Chondrocyte (in vitro differentiated cells): ENCODE results near the gene MRPS14. TPM values are rescaled to one million over a fixed set of nuclear protein-coding genes. Genes with fewer than 3 reads are reported as not detected.

ENCODE experiments used
- DNase-seq: peaks from one replicate; pipeline ENCODE4 v3.0.0; 2021; ENCODE audit warnings: mixed read lengths, low spot score
- H3K27ac Mint-ChIP-seq: one replicate; pipeline ENCODE4 v1.8.0; 2021; ENCODE audit warnings: mild to moderate bottlenecking, moderate library complexity, mixed read lengths; ENCODE audit not compliant: unreplicated experiment
- H3K27me3 Mint-ChIP-seq: 2 replicates; pipeline ENCODE4 v1.8.0; 2021; ENCODE audit warnings: low read depth, mixed read lengths
- H3K36me3 Mint-ChIP-seq: 2 replicates; pipeline ENCODE4 v1.8.0; 2021; ENCODE audit warnings: low read depth, mixed read lengths
- H3K4me1 Mint-ChIP-seq: 2 replicates; pipeline ENCODE4 v1.8.0; 2021; ENCODE audit warnings: low read depth, mild to moderate bottlenecking, mixed read lengths
- H3K4me3 Mint-ChIP-seq: one replicate; pipeline ENCODE4 v1.8.0; 2021; ENCODE audit warnings: mild to moderate bottlenecking, moderate library complexity, mixed read lengths; ENCODE audit not compliant: unreplicated experiment
- H3K9me3 Mint-ChIP-seq: 2 replicates; pipeline ENCODE4 v1.8.0; 2021; ENCODE audit warnings: low read depth, mixed read lengths
- CTCF ChIP-seq: fragments of 200-600 bp; sonication (generic); IDR thresholded peaks from 2 replicates; pipeline ENCODE4 v1.5.0; 2021; ENCODE audit warnings: antibody characterized with exemption, mild to moderate bottlenecking, moderate library complexity
- total RNA-seq: library from RNA; stranded (reverse); gene quantifications from 3 replicates; pipeline ENCODE4 v1.2.1, GENCODE V29; 2021

The MRPS14 gene
- total RNA-seq, 1 donor from 2014 or later, result 22.1 TPM

- Mint-ChIP-seq H3K4me1 (peaks cover 14% of the 10 kb centered on the region), H3K9me3 (no peaks in the 10 kb centered on the region), H3K36me3 (peaks cover 4% of the 10 kb centered on the region), H3K27me3 (no peaks in the 10 kb centered on the region), H3K4me3 (no peak overlapping the region), H3K27ac (no peak overlapping the region)
- TF ChIP-seq CTCF, result no peak
- no peak for DNase-seq
Measured at GRCh38 chr1:174974711-174975119, 48.5 kb downstream of the MRPS14 start.

- H3K4me3 Mint-ChIP-seq, result no peak overlapping the region
- no peak overlapping the region for H3K27ac Mint-ChIP-seq
- no peak for DNase-seq
- H3K4me1 Mint-ChIP-seq, result peaks cover 34% of the 10 kb centered on the region
- TF ChIP-seq CTCF, result no peak
- H3K27me3 Mint-ChIP-seq, result no peaks in the 10 kb centered on the region
- H3K9me3 Mint-ChIP-seq, result no peaks in the 10 kb centered on the region
- peaks cover 4% of the 10 kb centered on the region for H3K36me3 Mint-ChIP-seq
Measured at GRCh38 chr1:174971902-174972301, 51.3 kb downstream of the MRPS14 start.

GRCh38 chr1:174971466-174971865 lies 51.8 kb downstream of the MRPS14 start:
- H3K4me1 Mint-ChIP-seq, result peaks cover 31% of the 10 kb centered on the region
- no peak for DNase-seq
- no peak overlapping the region for H3K27ac Mint-ChIP-seq
- no peaks in the 10 kb centered on the region for H3K27me3 Mint-ChIP-seq
- peaks cover 4% of the 10 kb centered on the region for H3K36me3 Mint-ChIP-seq
- H3K9me3 Mint-ChIP-seq, result no peaks in the 10 kb centered on the region
- no peak overlapping the region for H3K4me3 Mint-ChIP-seq
- TF ChIP-seq CTCF, result no peak

GRCh38 chr1:174969977-174970376 lies 53.2 kb downstream of the MRPS14 start:
- Mint-ChIP-seq H3K27me3 (no peaks in the 10 kb centered on the region), H3K4me1 (peaks cover 44% of the 10 kb centered on the region), H3K9me3 (no peaks in the 10 kb centered on the region), H3K4me3 (no peak overlapping the region), H3K27ac (no peak overlapping the region), H3K36me3 (no peaks in the 10 kb centered on the region)
- DNase-seq, result no peak
- TF ChIP-seq CTCF, result no peak

GRCh38 chr1:174968750-174969244 lies 54.4 kb downstream of the MRPS14 start:
- no peak for DNase-seq
- Mint-ChIP-seq H3K27ac (peak overlapping the region; percentile 94), H3K27me3 (no peaks in the 10 kb centered on the region), H3K4me3 (peak overlapping the region; percentile 11), H3K9me3 (no peaks in the 10 kb centered on the region), H3K4me1 (peaks cover 56% of the 10 kb centered on the region), H3K36me3 (no peaks in the 10 kb centered on the region)
- TF ChIP-seq CTCF, result no peak
